Activated CD8-positive, alpha-beta T cell treated with anti-CD3 and anti-CD28 coated beads for 36 hours (primary cell): Measurements from ENCODE around the gene CHRNG. TPM values are rescaled to one million over a fixed set of nuclear protein-coding genes. Genes with fewer than 3 reads are reported as not detected.

Source experiments
- ATAC-seq: fragments of 200-7000 bp; cut with Tn5 transposase; one replicate; pipeline ENCODE4 v1.10.0; 2021; ENCODE audit warnings: mild to moderate bottlenecking, moderate library complexity
- CTCF ChIA-PET: fragments of 350-600 bp; sonication (Branson Sonifier 250); formaldehyde crosslinking; loops from one replicate; lab custom pipeline; 2021; ENCODE audit warnings: antibody characterized with exemption; lab: Charles Lee
- POLR2A ChIA-PET: fragments of 350-600 bp; sonication (Branson Sonifier 250); formaldehyde crosslinking; loops from one replicate; lab custom pipeline; 2021; ENCODE audit warnings: antibody characterized with exemption; lab: Charles Lee
- DNase-seq: peaks from one replicate; pipeline ENCODE4 v3.0.0-alpha.2; 2020
- H3K27ac Mint-ChIP-seq: one replicate; pipeline ENCODE4 v1.8.0; 2021; ENCODE audit warnings: mild to moderate bottlenecking, mixed read lengths
- H3K27me3 Mint-ChIP-seq: one replicate; pipeline ENCODE4 v1.8.0; 2021; ENCODE audit warnings: mixed read lengths
- H3K36me3 Mint-ChIP-seq: one replicate; pipeline ENCODE4 v1.8.0; 2021; ENCODE audit warnings: low read depth, mixed read lengths
- H3K4me1 Mint-ChIP-seq: one replicate; pipeline ENCODE4 v1.8.0; 2021; ENCODE audit warnings: low read depth, mixed read lengths
- H3K4me3 Mint-ChIP-seq: one replicate; pipeline ENCODE4 v1.8.0; 2021; ENCODE audit warnings: mild to moderate bottlenecking, moderate library complexity, mixed read lengths
- H3K9me3 Mint-ChIP-seq: one replicate; pipeline ENCODE4 v1.8.0; 2021; ENCODE audit warnings: mixed read lengths
- intact Hi-C: fragments of 100-400 bp; cut with micrococcal nuclease; formaldehyde crosslinking; loops from one replicate; pipeline ENCODE4 v1.10.0; 2022
- total RNA-seq, 2 experiments: library from RNA; stranded (reverse); gene quantifications; one replicate each; pipeline ENCODE4 v1.2.3, GENCODE V29; 2021
- TF ChIP-seq, protein P1 (sequence below): fragments of 200-600 bp; IDR thresholded peaks from one replicate; pipeline ENCODE4 v1.8.0; 2022; ENCODE audit warnings: antibody characterized with exemption, mild to moderate bottlenecking

The CHRNG gene
- total RNA-seq, 2 experiments from 2014 or later, result not detected

DNA sequence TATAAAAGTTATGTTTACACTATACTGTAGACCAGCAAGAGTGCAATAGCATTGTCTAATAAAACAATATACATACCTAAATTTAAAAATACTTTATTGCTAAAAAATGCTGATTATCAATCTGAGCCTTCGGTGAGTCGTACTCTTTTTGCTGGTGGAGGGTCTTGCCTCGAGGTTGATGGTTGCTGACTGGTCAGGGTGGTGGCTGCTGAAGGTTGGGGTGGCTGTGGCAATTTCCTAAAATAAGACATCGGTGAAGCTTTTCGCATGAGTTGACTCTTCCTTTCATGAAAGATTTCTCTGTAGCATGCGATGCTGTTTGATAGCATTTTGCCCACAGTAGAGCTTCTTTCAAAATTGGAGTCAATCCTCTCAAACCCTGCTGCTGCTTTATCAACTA, 8.5 kb downstream of the CHRNG start:
- ATAC-seq, result no peak
- H3K4me3 Mint-ChIP-seq, result no peak overlapping the region
- H3K27ac Mint-ChIP-seq, result no peak overlapping the region

DNA sequence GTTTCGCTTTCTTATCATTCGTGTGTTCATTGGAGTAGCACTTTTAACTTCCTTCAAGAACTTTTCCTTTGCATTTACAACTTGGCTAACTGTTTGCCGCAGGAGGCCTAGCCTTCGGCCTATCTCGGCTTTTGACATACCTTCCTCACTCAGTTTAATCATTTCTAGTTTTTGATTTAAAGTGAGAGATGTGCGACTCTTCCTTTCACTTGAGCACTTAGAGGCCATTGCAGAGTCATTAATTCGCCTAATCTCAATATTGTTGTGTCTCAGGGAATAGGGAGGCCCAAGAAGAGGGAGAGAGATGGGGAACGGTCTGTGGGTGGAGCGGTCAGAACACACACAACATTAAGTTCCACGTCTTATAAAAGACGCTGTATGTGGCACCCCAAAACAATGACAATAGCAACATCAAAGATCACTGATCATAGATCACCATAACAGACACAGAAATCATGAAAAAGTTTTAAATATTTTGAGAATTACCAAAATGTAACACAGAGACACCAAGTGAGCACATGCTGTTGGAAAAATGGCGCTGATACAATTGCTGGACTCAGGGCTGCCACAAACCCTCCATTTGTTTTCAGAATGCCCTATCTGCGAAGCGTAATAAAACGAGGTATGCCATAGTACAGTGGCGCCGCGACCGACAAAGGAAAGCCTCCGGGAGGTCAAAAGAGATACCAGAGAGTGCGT, 10.3 kb downstream of the CHRNG start:
- peak overlapping the region; percentile 90 for H3K4me3 Mint-ChIP-seq
- TF ChIP-seq, protein P1, sequence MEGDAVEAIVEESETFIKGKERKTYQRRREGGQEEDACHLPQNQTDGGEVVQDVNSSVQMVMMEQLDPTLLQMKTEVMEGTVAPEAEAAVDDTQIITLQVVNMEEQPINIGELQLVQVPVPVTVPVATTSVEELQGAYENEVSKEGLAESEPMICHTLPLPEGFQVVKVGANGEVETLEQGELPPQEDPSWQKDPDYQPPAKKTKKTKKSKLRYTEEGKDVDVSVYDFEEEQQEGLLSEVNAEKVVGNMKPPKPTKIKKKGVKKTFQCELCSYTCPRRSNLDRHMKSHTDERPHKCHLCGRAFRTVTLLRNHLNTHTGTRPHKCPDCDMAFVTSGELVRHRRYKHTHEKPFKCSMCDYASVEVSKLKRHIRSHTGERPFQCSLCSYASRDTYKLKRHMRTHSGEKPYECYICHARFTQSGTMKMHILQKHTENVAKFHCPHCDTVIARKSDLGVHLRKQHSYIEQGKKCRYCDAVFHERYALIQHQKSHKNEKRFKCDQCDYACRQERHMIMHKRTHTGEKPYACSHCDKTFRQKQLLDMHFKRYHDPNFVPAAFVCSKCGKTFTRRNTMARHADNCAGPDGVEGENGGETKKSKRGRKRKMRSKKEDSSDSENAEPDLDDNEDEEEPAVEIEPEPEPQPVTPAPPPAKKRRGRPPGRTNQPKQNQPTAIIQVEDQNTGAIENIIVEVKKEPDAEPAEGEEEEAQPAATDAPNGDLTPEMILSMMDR, result no peak
- peaks cover 59% of the 10 kb centered on the region for H3K36me3 Mint-ChIP-seq
- ATAC-seq (peak; percentile 15), DNase-seq (no peak)
- ChIA-PET POLR2A (interaction anchor here (1.4 kb wide), 2 partner anchors 10 to 13 kb away, joined by 6 to 7 read pairs; no protein-coding TSS in a partner anchor), CTCF (interaction anchor here (0.6 to 1.3 kb wide), 2 partner anchors 11 to 12 kb away, joined by 3 to 4 read pairs; no protein-coding TSS in a partner anchor)
- peaks cover 4% of the 10 kb centered on the region for H3K9me3 Mint-ChIP-seq
- peak overlapping the region; percentile 99 for H3K27ac Mint-ChIP-seq
- no peaks in the 10 kb centered on the region for H3K27me3 Mint-ChIP-seq
- peaks cover 65% of the 10 kb centered on the region for H3K4me1 Mint-ChIP-seq
- intact Hi-C loops, result no loop called here

More for the DNA sequence above, 8.5 kb downstream of the CHRNG start:
- intact Hi-C loops, result no loop called here
- H3K27me3 Mint-ChIP-seq, result no peaks in the 10 kb centered on the region
- POLR2A ChIA-PET, result no interaction called here
- peaks cover 49% of the 10 kb centered on the region for H3K4me1 Mint-ChIP-seq
- TF ChIP-seq, protein P1, result no peak
- H3K9me3 Mint-ChIP-seq, result peaks cover 4% of the 10 kb centered on the region
- DNase-seq, result no peak
- CTCF ChIA-PET, result interaction anchor here (1.3 to 1.5 kb wide), 2 partner anchors 26 to 101 kb away, joined by 3 to 7 read pairs; no protein-coding TSS in a partner anchor
- peaks cover 58% of the 10 kb centered on the region for H3K36me3 Mint-ChIP-seq

DNA sequence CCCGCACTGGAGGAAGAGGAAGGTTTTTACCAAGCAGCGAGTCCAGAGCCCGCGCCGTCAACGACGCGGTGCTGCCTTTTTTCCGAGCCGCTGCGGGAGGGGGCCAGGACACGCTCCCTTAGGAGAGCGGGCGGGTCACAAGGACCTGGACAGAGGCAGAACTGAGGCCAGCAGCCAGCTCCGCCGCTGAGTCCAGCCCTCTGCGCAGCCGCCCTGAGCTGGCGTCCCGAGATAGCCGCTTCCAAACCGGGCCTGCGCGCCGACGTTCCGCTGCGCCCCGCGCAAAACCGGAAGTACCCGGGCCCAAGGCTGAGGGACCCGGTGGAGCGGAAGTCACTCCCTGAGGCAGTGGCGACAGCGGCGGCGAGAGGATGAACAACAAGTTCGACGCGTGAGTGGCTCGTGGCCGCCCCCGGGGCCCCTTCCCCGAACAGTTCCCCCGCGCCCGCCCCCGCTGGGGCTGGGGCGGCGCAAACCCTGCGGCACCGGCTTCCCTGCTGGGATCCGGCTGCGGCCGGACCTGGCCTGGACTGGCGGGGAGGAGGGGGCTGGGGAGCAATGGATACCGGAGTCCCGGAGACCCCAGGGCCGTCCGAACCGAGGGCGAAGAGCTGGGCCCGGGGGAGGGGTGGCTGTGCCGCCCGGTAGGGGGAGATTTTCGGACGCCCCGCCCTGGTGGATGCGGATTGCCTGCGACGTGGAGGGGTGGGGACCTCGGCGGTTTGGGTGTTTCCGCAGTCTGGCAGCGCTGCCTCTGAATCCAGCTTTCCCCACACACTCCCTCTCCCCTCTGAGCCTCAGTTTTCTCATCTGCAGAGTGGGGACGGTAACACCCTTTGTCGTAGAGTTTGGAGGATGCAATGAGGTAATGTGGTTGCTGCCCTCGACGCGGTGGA, 11.1 kb downstream of the CHRNG start, which contains the start of the genes EIF4E2 and TIGD1:
Gene EIF4E2 (plus strand): TSS at position 336 of the 896 bp plus-strand sequence. CDS start 36 bp downstream, at position 372.
Gene TIGD1 (minus strand): TSS at position 204 of the 896 bp plus-strand sequence. CDS start 675 bp downstream, outside the sequence.
- TF ChIP-seq, protein P1, result peak; percentile 37
- CTCF ChIA-PET, result interaction anchor here (0.6 to 1.3 kb wide), 3 partner anchors 12 to 13 kb away, joined by 3 to 4 read pairs (median 3); no protein-coding TSS in a partner anchor
- peaks cover 59% of the 10 kb centered on the region for H3K36me3 Mint-ChIP-seq
- POLR2A ChIA-PET, result interaction anchor here (0.5 to 1.4 kb wide), 9 partner anchors 10 to 714 kb away, joined by 3 to 7 read pairs (median 3); no protein-coding TSS in a partner anchor
- peak within 1 kb of the TSS; percentile 90 for H3K4me3 Mint-ChIP-seq
- peak; percentile 94 for ATAC-seq
- intact Hi-C loops, result no loop called here
- peaks cover 4% of the 10 kb centered on the region for H3K9me3 Mint-ChIP-seq
- H3K27me3 Mint-ChIP-seq, result no peaks in the 10 kb centered on the region
- peak; percentile 95 for DNase-seq
- H3K4me1 Mint-ChIP-seq, result peaks cover 65% of the 10 kb centered on the region
- H3K27ac Mint-ChIP-seq, result peak within 1 kb of the TSS; percentile 99

DNA sequence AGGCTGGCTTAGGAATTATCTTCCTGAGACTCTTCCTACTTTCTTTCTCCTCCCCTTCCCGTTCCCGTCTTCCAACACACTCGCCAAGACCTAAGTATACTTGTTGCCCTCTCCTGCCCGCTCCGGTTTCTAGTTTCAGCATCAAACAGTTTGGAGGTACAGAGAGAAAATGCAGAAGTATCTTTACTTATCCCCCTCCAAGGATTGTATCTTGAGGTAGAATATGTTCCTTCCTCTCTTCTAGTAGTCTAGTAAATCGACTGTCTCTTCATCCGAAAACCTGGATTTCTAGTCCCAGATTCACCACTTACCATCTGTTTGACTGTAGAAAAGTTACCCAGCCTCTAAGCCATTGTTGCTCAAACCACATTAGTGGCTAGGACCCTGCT, 11.8 kb downstream of the CHRNG start:
- H3K27ac Mint-ChIP-seq, result peak overlapping the region; percentile 99
- H3K4me1 Mint-ChIP-seq, result peaks cover 65% of the 10 kb centered on the region
- ChIA-PET CTCF (interaction anchor here (1.1 to 1.3 kb wide), 2 partner anchors 11 to 12 kb away, joined by 3 to 4 read pairs; no protein-coding TSS in a partner anchor), POLR2A (interaction anchor here (0.5 to 1.4 kb wide), 9 partner anchors 9 to 713 kb away, joined by 3 to 7 read pairs (median 3); no protein-coding TSS in a partner anchor)
- H3K4me3 Mint-ChIP-seq, result peak overlapping the region; percentile 90
- H3K9me3 Mint-ChIP-seq, result peaks cover 4% of the 10 kb centered on the region
- ATAC-seq, result no peak
- intact Hi-C loops, result no loop called here
- H3K36me3 Mint-ChIP-seq, result peaks cover 56% of the 10 kb centered on the region
- TF ChIP-seq, protein P1, result no peak
- H3K27me3 Mint-ChIP-seq, result no peaks in the 10 kb centered on the region
- DNase-seq, result no peak
